K562 (cell line): ENCODE measurements around the gene ZNF747. TPM values are rescaled to one million over a fixed set of nuclear protein-coding genes. Genes with fewer than 3 reads are reported as not detected.

Experiments
- E2F3 ChIP-seq: fragments of 250-450 bp; sonication (Bioruptor Pico); IDR thresholded peaks from 2 replicates; pipeline ENCODE4 v1.4.0; 2020; ENCODE audit warnings: mild to moderate bottlenecking
- ELF1 ChIP-seq: fragments of 200-800 bp; sonication (Bioruptor generic); IDR thresholded peaks from 2 replicates; pipeline ENCODE4 v1.6.1; 2016; ENCODE audit warnings: missing genetic modification characterization, missing compliant biosample characterization
- LCOR ChIP-seq: sonication (generic); formaldehyde crosslinking; IDR thresholded peaks from 2 replicates; pipeline ENCODE4 v1.8.0; 2022; ENCODE audit warnings: mild to moderate bottlenecking, missing genetic modification reagents
- ZBTB40 ChIP-seq, 2 experiments: fragments of 450-650 bp in 1 of 2; sonication (generic) in 1 of 2; formaldehyde crosslinking in 1 of 2; IDR thresholded peaks; 2 replicates each; pipeline versions ENCODE4 v1.7.1 to v1.9.0; 2016 to 2022; ENCODE audit warnings: inconsistent platforms in 1 of 2, mild to moderate bottlenecking in 1 of 2, missing genetic modification reagents in 1 of 2
- ZNF280B ChIP-seq: fragments of 250-450 bp; sonication (Bioruptor Pico); IDR thresholded peaks from 2 replicates; pipeline ENCODE4 v1.5.1; 2021; ENCODE audit warnings: mild to moderate bottlenecking
- polyA plus RNA-seq, 8 experiments: library from polyadenylated mRNA; depleted of rRNA in 4 of 8; stranded (reverse) in 5 of 8; unstranded in 3 of 8; fragments of >200 nt; fragmentation: Nextera tagmentation in 2 of 8; fragmentation: Illumina TruSeq in 1 of 8; extraction: Ambion mirVana in 2 of 8; extraction: Trizol in 1 of 8; gene quantifications; 2 replicates each; pipeline versions ENCODE4 v1.2.1 to v1.2.3, GENCODE V29; 2011 to 2014; ENCODE audit warnings: inconsistent platforms in 1 of 8, missing spikeins in 1 of 8
- total RNA-seq, 7 experiments: library from RNA; depleted of rRNA in 6 of 7; stranded (reverse); fragments of >200 nt in 6 of 7; fragmentation: Illumina TruSeq in 2 of 7; extraction: Trizol in 2 of 7; gene quantifications; 2 replicates each; pipeline versions ENCODE4 v1.2.1 to v1.2.3, GENCODE V29; 2011 to 2021; ENCODE audit warnings: low replicate concordance in 1 of 7
- TF ChIP-seq, protein P1 (sequence below): fragments of 450-650 bp; formaldehyde crosslinking; IDR thresholded peaks from 2 replicates; pipeline ENCODE4 v1.4.0; 2020; ENCODE audit warnings: mild to moderate bottlenecking, moderate library complexity

The ZNF747 gene
- total and polyA plus RNA-seq, 9 of the 15 experiments (the other 6 are each of a cell fraction or from before 2014, with no cell fraction given): 0.14 to 3.3 (median 1.5) TPM

- TF ChIP-seq ZBTB40 (IDR thresholded peaks at IDR 0.05): 0 out of 2 replicates have a peak, but pooled peaks have one; percentile 13
- TF ChIP-seq ZBTB40 (CRISPR knock-in tag; IDR thresholded peaks at IDR 0.05): no peak
- no peak for TF ChIP-seq E2F3 (CRISPR knock-in tag)
- no peak for TF ChIP-seq ZNF280B
- no peak for TF ChIP-seq ELF1 (tag)
- no peak for TF ChIP-seq LCOR (CRISPR knock-in tag)
- TF ChIP-seq, protein P1, sequence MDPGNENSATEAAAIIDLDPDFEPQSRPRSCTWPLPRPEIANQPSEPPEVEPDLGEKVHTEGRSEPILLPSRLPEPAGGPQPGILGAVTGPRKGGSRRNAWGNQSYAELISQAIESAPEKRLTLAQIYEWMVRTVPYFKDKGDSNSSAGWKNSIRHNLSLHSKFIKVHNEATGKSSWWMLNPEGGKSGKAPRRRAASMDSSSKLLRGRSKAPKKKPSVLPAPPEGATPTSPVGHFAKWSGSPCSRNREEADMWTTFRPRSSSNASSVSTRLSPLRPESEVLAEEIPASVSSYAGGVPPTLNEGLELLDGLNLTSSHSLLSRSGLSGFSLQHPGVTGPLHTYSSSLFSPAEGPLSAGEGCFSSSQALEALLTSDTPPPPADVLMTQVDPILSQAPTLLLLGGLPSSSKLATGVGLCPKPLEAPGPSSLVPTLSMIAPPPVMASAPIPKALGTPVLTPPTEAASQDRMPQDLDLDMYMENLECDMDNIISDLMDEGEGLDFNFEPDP: no peak
Measured at GRCh38 chr16:30541502-30542329, 7.1 kb upstream of the ZNF747 start (continued).
